GM12878 (cell line): Measurements from ENCODE around the gene ST7. TPM values are rescaled to one million over a fixed set of nuclear protein-coding genes. Genes with fewer than 3 reads are reported as not detected.

Experiments
- ATAC-seq: fragments of 200-7000 bp; cut with Tn5 transposase; 3 replicates; pipeline ENCODE4 v1.9.1; 2020; ENCODE audit warnings: mild to moderate bottlenecking, moderate library complexity
- BruUV-seq: library from RNA; stranded (reverse); fragments of 400-500 nt; replicated peaks from 2 replicates; lab custom pipeline; 2021; lab: Mats Ljungman, UMichigan
- CTCF ChIA-PET: fragments of 300-600 bp; sonication (Branson Sonifier 250); formaldehyde crosslinking; extraction: SDS; loops from one replicate; lab custom pipeline; 2021; ENCODE audit warnings: inconsistent platforms; lab: Yijun Ruan, JAX
- POLR2A ChIA-PET: fragments of 350-600 bp; formaldehyde crosslinking; extraction: SDS; loops from one replicate; lab custom pipeline; 2021; ENCODE audit warnings: inconsistent platforms; lab: Charles Lee
- RAD21 ChIA-PET: fragments of 300-600 bp; sonication (Branson Sonifier 250); formaldehyde crosslinking; loops from one replicate; lab custom pipeline; 2023; ENCODE audit warnings: antibody characterized with exemption; ENCODE audit not compliant: unreplicated experiment; lab: Charles Lee
- SMC1A ChIA-PET: fragments of 300-600 bp; sonication (Branson Sonifier 250); formaldehyde crosslinking; loops from one replicate; lab custom pipeline; 2023; ENCODE audit not compliant: unreplicated experiment, uncharacterized antibody; lab: Charles Lee
- DNase-seq: peaks from one replicate; pipeline ENCODE4 v3.0.0-alpha.2; 2011; ENCODE audit warnings: low read depth, low spot score
- FAIRE-seq: peaks from 3 replicates; lab custom pipeline; 2011; peaks lifted over from hg19 to GRCh38; lab: Jason Lieb, UNC
- H2AFZ ChIP-seq: 2 replicates; pipeline ENCODE4 v1.6.0; 2011; ENCODE audit warnings: low read depth, low read length, control low read depth; ENCODE audit not compliant: control insufficient read depth
- H3K27ac ChIP-seq: 2 replicates; pipeline ENCODE4 v1.5.1; 2011; ENCODE audit warnings: control low read depth; ENCODE audit not compliant: control insufficient read depth, insufficient read depth
- H3K27me3 ChIP-seq, 2 experiments: replicated peaks in 1 of 2; 2 replicates each; pipeline versions ENCODE4 v1.6.0 to v1.6.1; 2011; ENCODE audit warnings: low read length in 1 of 2; ENCODE audit not compliant: control insufficient read depth in 2 of 2, insufficient read depth in 2 of 2
- H3K36me3 ChIP-seq, 2 experiments: 2 replicates each; pipeline ENCODE4 v1.5.1; 2011; ENCODE audit warnings: low read length in 1 of 2; ENCODE audit not compliant: control insufficient read depth in 2 of 2, insufficient read depth in 2 of 2
- H3K4me1 ChIP-seq: 2 replicates; pipeline ENCODE4 v1.6.1; 2011; ENCODE audit warnings: mild to moderate bottlenecking, low read length, moderate library complexity, mixed read lengths; ENCODE audit not compliant: control insufficient read depth, insufficient read depth
- H3K4me2 ChIP-seq: 2 replicates; pipeline ENCODE4 v1.6.0; 2011; ENCODE audit warnings: control low read depth; ENCODE audit not compliant: control insufficient read depth, insufficient read depth
- H3K4me3 ChIP-seq: fragments of 200-600 bp; sonication (generic); 2 replicates; pipeline ENCODE4 v1.5.1; 2016
- H3K79me2 ChIP-seq: 2 replicates; pipeline ENCODE4 v1.6.0; 2011; ENCODE audit warnings: low read length; ENCODE audit not compliant: control insufficient read depth, insufficient read depth
- H3K9ac ChIP-seq: 2 replicates; pipeline ENCODE4 v1.8.0; 2011; ENCODE audit warnings: low read length, control low read depth, mixed read lengths; ENCODE audit not compliant: control insufficient read depth, insufficient read depth
- H3K9me3 ChIP-seq: replicated peaks from 3 replicates; pipeline ENCODE4 v1.5.1; 2011; ENCODE audit warnings: mild to moderate bottlenecking, low read length; ENCODE audit not compliant: control insufficient read depth, insufficient read depth
- H4K20me1 ChIP-seq: 2 replicates; pipeline ENCODE4 v1.6.0; 2011; ENCODE audit not compliant: control insufficient read depth, insufficient read depth
- ASH2L ChIP-seq: fragments of 300-600, 200-600 bp; sonication (generic); IDR thresholded peaks from 2 replicates; pipeline ENCODE4 v1.6.1; 2017; ENCODE audit warnings: low read depth, mild to moderate bottlenecking, borderline replicate concordance
- CBX3 ChIP-seq: fragments of 200-600 bp; sonication (generic); IDR thresholded peaks from 2 replicates; pipeline ENCODE4 v1.6.1; 2016; ENCODE audit warnings: low read depth, borderline replicate concordance
- CBX5 ChIP-seq: sonication (generic); IDR thresholded peaks from 2 replicates; pipeline ENCODE4 v1.6.1; 2016; ENCODE audit warnings: low read depth, moderate library complexity, mild to moderate bottlenecking, inconsistent platforms
- HDAC2 ChIP-seq: fragments of 200-600 bp; sonication (generic); IDR thresholded peaks from 2 replicates; pipeline ENCODE4 v1.6.1; 2017
- HDGF ChIP-seq: fragments of 450-650 bp; IDR thresholded peaks from 2 replicates; pipeline ENCODE4 v1.6.1; 2016; ENCODE audit warnings: antibody characterized with exemption
- IKZF1 ChIP-seq: fragments of 450-650 bp; conservative IDR thresholded peaks from 2 replicates; pipeline ENCODE4 v1.6.1; 2017; ENCODE audit warnings: antibody characterized with exemption, mild to moderate bottlenecking
- IRF4 ChIP-seq: IDR thresholded peaks from 2 replicates; pipeline ENCODE4 v1.6.1; 2011; ENCODE audit warnings: low read depth, low read length
- MYC ChIP-seq: IDR thresholded peaks from 2 replicates; pipeline ENCODE4 v1.6.1; 2011; ENCODE audit warnings: mild to moderate bottlenecking, low read length, moderate library complexity, inconsistent platforms; ENCODE audit not compliant: insufficient read depth, insufficient replicate concordance, insufficient read length, severe bottlenecking
- RUNX3 ChIP-seq: IDR thresholded peaks from 2 replicates; pipeline ENCODE4 v1.6.1; 2012; ENCODE audit warnings: low read length, inconsistent platforms
- STAT3 ChIP-seq: IDR thresholded peaks from 2 replicates; pipeline ENCODE4 v1.6.1; 2011; ENCODE audit warnings: low read depth, low read length, improper control_type of control experiment
- SUPT20H ChIP-seq: IDR thresholded peaks from 2 replicates; pipeline ENCODE4 v1.6.1; 2011; ENCODE audit warnings: low read depth, mild to moderate bottlenecking, low read length, moderate library complexity, borderline replicate concordance; ENCODE audit not compliant: control insufficient read depth
- WGBS: methylation state at CpG from one replicate; pipeline ENCODE4 v1.1.6; 2016; ENCODE audit warnings: low lambda C conversion rate; ENCODE audit not compliant: insufficient replicate concordance, insufficient coverage; ENCODE audit errors: missing lambda C conversion rate; 5-methylcytosine and 5-hydroxymethylcytosine counted together
- in situ Hi-C: fragments of 300-500 bp; cut with MboI; formaldehyde crosslinking; loops from 9 replicates; pipeline ENCODE4 v1.14.3; 2018; ENCODE audit warnings: mixed read lengths
- intact Hi-C: fragments of 100-400 bp; cut with micrococcal nuclease; formaldehyde crosslinking; loops from one replicate; pipeline ENCODE4 v1.14.2; 2022; ENCODE audit not compliant: unreplicated experiment
- polyA plus RNA-seq, 11 experiments: library from polyadenylated mRNA; depleted of rRNA in 4 of 11; unstranded in 6 of 11; stranded (reverse) in 5 of 11; fragments of >200 nt; fragmentation: Nextera tagmentation in 4 of 11; fragmentation: Illumina TruSeq in 1 of 11; extraction: Ambion mirVana in 4 of 11; extraction: Trizol in 1 of 11; gene quantifications; 1 replicate in 1 of 11; 2 replicates in 10 of 11; pipeline versions ENCODE4 v1.2.1 to v1.2.3, GENCODE V29; 2011 to 2016; ENCODE audit warnings: inconsistent platforms in 2 of 11, missing spikeins in 2 of 11, low read depth in 1 of 11
- total RNA-seq, 4 experiments: library from RNA; depleted of rRNA in 3 of 4; stranded (reverse); fragments of >200 nt in 3 of 4; fragmentation: Illumina TruSeq in 1 of 4; extraction: Trizol in 1 of 4; gene quantifications; 2 replicates each; pipeline versions ENCODE4 v1.2.1 to v1.2.3, GENCODE V29; 2013 to 2021
- TF ChIP-seq, protein P1 (sequence below): IDR thresholded peaks from 2 replicates; pipeline ENCODE4 v1.6.1; 2012; ENCODE audit warnings: low read depth, low read length, improper control_type of control experiment
- TF ChIP-seq, protein P2 (sequence below): fragments of 450-650 bp; IDR thresholded peaks from 2 replicates; pipeline ENCODE4 v1.6.1; 2017; ENCODE audit warnings: mild to moderate bottlenecking, moderate library complexity
- TF ChIP-seq, protein P3 (sequence below): fragments of 150-350 bp; IDR thresholded peaks from 2 replicates; pipeline ENCODE4 v1.6.1; 2014; ENCODE audit warnings: mild to moderate bottlenecking, low read depth, low read length
- TF ChIP-seq, protein P4 (sequence below): IDR thresholded peaks from 2 replicates; pipeline ENCODE4 v1.6.1; 2011; ENCODE audit warnings: mild to moderate bottlenecking, low read depth, low read length, moderate library complexity; ENCODE audit not compliant: insufficient replicate concordance
- TF ChIP-seq, protein P5 (sequence below): fragments of 450-650 bp; IDR thresholded peaks from 2 replicates; pipeline ENCODE4 v1.6.1; 2016; ENCODE audit warnings: mild to moderate bottlenecking

ST7 gene
- total and polyA plus RNA-seq, 10 of the 15 experiments (the other 5 are each of a cell fraction or from before 2014, with no cell fraction given): 27.7 to 76.4 (median 53.6) TPM

DNA sequence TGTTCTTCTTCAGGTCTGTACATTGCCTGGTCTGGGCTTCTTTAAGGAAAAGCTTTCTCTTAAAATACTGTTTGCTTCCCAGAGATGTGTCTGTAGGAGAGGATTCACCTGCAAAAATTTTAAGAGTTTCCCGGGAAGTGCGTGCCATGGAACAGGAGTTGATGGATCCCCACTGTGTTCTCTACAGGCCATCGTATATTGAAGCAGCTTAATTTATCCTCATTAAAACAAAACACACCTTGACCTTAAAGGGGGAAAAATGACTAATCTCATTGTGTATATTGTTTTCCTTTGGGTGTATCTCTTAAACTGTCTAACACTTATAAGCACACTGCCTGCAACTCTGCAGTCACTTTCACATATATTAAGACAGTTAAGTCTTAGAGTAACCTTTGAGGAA lies 111.4 kb downstream of the ST7 start:
- H4K20me1 ChIP-seq: no peaks in the 10 kb centered on the region
- 99% methylated on average over 3 of the region's 3 CpGs for WGBS
- intact Hi-C loops: no loop called here
- FAIRE-seq: no peak
- peaks cover 0 to 4% of the 10 kb centered on the region in 2 experiments; a peak in 3 of 4 replicates for H3K36me3 ChIP-seq
- TF ChIP-seq, protein P1, sequence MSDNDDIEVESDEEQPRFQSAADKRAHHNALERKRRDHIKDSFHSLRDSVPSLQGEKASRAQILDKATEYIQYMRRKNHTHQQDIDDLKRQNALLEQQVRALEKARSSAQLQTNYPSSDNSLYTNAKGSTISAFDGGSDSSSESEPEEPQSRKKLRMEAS: no peak
- TF ChIP-seq ASH2L (no peak), HDGF (no peak), IKZF1 (no peak), HDAC2 (no peak), CBX5 (no peak), RUNX3 (no peak), IRF4 (no peak), MYC (no peak), CBX3 (no peak), STAT3 (no peak), SUPT20H (no peak)
- TF ChIP-seq, protein P2, sequence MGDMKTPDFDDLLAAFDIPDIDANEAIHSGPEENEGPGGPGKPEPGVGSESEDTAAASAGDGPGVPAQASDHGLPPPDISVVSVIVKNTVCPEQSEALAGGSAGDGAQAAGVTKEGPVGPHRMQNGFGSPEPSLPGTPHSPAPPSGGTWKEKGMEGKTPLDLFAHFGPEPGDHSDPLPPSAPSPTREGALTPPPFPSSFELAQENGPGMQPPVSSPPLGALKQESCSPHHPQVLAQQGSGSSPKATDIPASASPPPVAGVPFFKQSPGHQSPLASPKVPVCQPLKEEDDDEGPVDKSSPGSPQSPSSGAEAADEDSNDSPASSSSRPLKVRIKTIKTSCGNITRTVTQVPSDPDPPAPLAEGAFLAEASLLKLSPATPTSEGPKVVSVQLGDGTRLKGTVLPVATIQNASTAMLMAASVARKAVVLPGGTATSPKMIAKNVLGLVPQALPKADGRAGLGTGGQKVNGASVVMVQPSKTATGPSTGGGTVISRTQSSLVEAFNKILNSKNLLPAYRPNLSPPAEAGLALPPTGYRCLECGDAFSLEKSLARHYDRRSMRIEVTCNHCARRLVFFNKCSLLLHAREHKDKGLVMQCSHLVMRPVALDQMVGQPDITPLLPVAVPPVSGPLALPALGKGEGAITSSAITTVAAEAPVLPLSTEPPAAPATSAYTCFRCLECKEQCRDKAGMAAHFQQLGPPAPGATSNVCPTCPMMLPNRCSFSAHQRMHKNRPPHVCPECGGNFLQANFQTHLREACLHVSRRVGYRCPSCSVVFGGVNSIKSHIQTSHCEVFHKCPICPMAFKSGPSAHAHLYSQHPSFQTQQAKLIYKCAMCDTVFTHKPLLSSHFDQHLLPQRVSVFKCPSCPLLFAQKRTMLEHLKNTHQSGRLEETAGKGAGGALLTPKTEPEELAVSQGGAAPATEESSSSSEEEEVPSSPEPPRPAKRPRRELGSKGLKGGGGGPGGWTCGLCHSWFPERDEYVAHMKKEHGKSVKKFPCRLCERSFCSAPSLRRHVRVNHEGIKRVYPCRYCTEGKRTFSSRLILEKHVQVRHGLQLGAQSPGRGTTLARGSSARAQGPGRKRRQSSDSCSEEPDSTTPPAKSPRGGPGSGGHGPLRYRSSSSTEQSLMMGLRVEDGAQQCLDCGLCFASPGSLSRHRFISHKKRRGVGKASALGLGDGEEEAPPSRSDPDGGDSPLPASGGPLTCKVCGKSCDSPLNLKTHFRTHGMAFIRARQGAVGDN: no peak
- TF ChIP-seq, protein P3, sequence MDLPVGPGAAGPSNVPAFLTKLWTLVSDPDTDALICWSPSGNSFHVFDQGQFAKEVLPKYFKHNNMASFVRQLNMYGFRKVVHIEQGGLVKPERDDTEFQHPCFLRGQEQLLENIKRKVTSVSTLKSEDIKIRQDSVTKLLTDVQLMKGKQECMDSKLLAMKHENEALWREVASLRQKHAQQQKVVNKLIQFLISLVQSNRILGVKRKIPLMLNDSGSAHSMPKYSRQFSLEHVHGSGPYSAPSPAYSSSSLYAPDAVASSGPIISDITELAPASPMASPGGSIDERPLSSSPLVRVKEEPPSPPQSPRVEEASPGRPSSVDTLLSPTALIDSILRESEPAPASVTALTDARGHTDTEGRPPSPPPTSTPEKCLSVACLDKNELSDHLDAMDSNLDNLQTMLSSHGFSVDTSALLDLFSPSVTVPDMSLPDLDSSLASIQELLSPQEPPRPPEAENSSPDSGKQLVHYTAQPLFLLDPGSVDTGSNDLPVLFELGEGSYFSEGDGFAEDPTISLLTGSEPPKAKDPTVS: no peak
- TF ChIP-seq, protein P4, sequence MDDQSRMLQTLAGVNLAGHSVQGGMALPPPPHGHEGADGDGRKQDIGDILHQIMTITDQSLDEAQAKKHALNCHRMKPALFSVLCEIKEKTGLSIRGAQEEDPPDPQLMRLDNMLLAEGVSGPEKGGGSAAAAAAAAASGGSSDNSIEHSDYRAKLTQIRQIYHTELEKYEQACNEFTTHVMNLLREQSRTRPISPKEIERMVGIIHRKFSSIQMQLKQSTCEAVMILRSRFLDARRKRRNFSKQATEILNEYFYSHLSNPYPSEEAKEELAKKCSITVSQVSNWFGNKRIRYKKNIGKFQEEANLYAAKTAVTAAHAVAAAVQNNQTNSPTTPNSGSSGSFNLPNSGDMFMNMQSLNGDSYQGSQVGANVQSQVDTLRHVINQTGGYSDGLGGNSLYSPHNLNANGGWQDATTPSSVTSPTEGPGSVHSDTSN: no peak
- TF ChIP-seq, protein P5, sequence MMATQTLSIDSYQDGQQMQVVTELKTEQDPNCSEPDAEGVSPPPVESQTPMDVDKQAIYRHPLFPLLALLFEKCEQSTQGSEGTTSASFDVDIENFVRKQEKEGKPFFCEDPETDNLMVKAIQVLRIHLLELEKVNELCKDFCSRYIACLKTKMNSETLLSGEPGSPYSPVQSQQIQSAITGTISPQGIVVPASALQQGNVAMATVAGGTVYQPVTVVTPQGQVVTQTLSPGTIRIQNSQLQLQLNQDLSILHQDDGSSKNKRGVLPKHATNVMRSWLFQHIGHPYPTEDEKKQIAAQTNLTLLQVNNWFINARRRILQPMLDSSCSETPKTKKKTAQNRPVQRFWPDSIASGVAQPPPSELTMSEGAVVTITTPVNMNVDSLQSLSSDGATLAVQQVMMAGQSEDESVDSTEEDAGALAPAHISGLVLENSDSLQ: no peak
- no peak overlapping the region for H3K4me3 ChIP-seq
- in situ Hi-C loops: no loop called here
- POLR2A ChIA-PET: no interaction called here
- no peaks in the 10 kb centered on the region; the same call in 2 of the 3 replicates for H3K9me3 ChIP-seq
- H3K27me3 ChIP-seq: no peaks in the 10 kb centered on the region
- H3K27ac ChIP-seq: no peak overlapping the region
- no peak for DNase-seq
- H3K4me2 ChIP-seq: no peak overlapping the region
- RAD21 ChIA-PET: no interaction called here
- peaks cover 36% of the 10 kb centered on the region for H3K79me2 ChIP-seq
- SMC1A ChIA-PET: interaction anchor here (0.6 to 1.7 kb wide), 3 partner anchors 13 to 166 kb away, joined by 3 to 5 read pairs (median 3); no protein-coding TSS in a partner anchor
- no peak for ATAC-seq
- no peak overlapping the region for H2AFZ ChIP-seq
- H3K9ac ChIP-seq: no peak overlapping the region
- BruUV-seq: no TSS peak
- H3K4me1 ChIP-seq: peaks cover 18% of the 10 kb centered on the region
- CTCF ChIA-PET: interaction anchor here (0.9 to 1.8 kb wide), 2 partner anchors 29 to 80 kb away, joined by 3 to 5 read pairs; no protein-coding TSS in a partner anchor
